WTC11 (cell line): Measurements from ENCODE around the gene LAMC1. TPM values are rescaled to one million over a fixed set of nuclear protein-coding genes. Genes with fewer than 3 reads are reported as not detected.
"Not testable (repeated sequence)": the region's sequence is repeated elsewhere in the genome, so short reads cannot be mapped to it uniquely, and the experiment has no call there.

Source experiments
- ATAC-seq: fragments of 200-7000 bp; cut with Tn5 transposase; 2 replicates; pipeline ENCODE4 v1.10.0; 2021; ENCODE audit warnings: mild to moderate bottlenecking, moderate library complexity
- CTCF ChIA-PET: fragments of 300-600 bp; sonication (Branson Sonifier 250); formaldehyde crosslinking; loops from one replicate; lab custom pipeline; 2021; ENCODE audit warnings: antibody characterized with exemption; lab: Charles Lee
- POLR2A ChIA-PET: fragments of 350-600 bp; sonication (Branson Sonifier 250); formaldehyde crosslinking; loops from one replicate; lab custom pipeline; 2021; ENCODE audit warnings: antibody characterized with exemption; lab: Charles Lee
- DNase-seq: peaks from one replicate; pipeline ENCODE4 v3.0.0; 2021; ENCODE audit warnings: low spot score
- H3K27ac Mint-ChIP-seq: 2 replicates; pipeline ENCODE4 v1.8.0; 2021; ENCODE audit warnings: mixed read lengths
- H3K27me3 Mint-ChIP-seq: 2 replicates; pipeline ENCODE4 v1.8.0; 2021; ENCODE audit warnings: low read depth, mild to moderate bottlenecking, moderate library complexity, mixed read lengths
- H3K36me3 Mint-ChIP-seq: 2 replicates; pipeline ENCODE4 v1.8.0; 2021; ENCODE audit warnings: mixed read lengths
- H3K4me1 Mint-ChIP-seq: 2 replicates; pipeline ENCODE4 v1.8.0; 2022; ENCODE audit warnings: mixed read lengths
- H3K4me3 Mint-ChIP-seq: 2 replicates; pipeline ENCODE4 v1.8.0; 2021; ENCODE audit warnings: mild to moderate bottlenecking, moderate library complexity, mixed read lengths
- H3K9me3 Mint-ChIP-seq: 2 replicates; pipeline ENCODE4 v1.8.0; 2021; ENCODE audit warnings: mixed read lengths
- ARID4B ChIP-seq: sonication (generic); formaldehyde crosslinking; IDR thresholded peaks from 2 replicates; pipeline ENCODE4 v1.8.0; 2023; ENCODE audit warnings: missing genetic modification reagents, mild to moderate bottlenecking, borderline replicate concordance
- CDX4 ChIP-seq: fragments of 250-450 bp; sonication (Bioruptor Pico); IDR thresholded peaks from 2 replicates; pipeline ENCODE4 v1.9.0; 2021; ENCODE audit warnings: moderate library complexity, mild to moderate bottlenecking, inconsistent platforms, borderline replicate concordance
- E2F5 ChIP-seq: sonication (generic); formaldehyde crosslinking; IDR thresholded peaks from 2 replicates; pipeline ENCODE4 v1.8.1; 2022; ENCODE audit warnings: mild to moderate bottlenecking, moderate library complexity, missing genetic modification reagents
- EMX1 ChIP-seq: fragments of 250-450 bp; sonication (Bioruptor Pico); IDR thresholded peaks from 2 replicates; pipeline ENCODE4 v1.8.0; 2021; ENCODE audit warnings: mild to moderate bottlenecking
- FOXJ3 ChIP-seq: sonication (generic); formaldehyde crosslinking; IDR thresholded peaks from 2 replicates; pipeline ENCODE4 v1.9.0; 2021; ENCODE audit warnings: missing genetic modification reagents, mild to moderate bottlenecking, borderline replicate concordance
- RELA ChIP-seq: sonication (generic); formaldehyde crosslinking; IDR thresholded peaks from 2 replicates; pipeline ENCODE4 v1.8.1; 2022; ENCODE audit warnings: missing genetic modification reagents, mild to moderate bottlenecking, borderline replicate concordance
- SMAD3 ChIP-seq: sonication (generic); formaldehyde crosslinking; IDR thresholded peaks from 2 replicates; pipeline ENCODE4 v1.8.0; 2022; ENCODE audit warnings: missing genetic modification reagents, mild to moderate bottlenecking, borderline replicate concordance
- USF2 ChIP-seq: sonication (generic); formaldehyde crosslinking; IDR thresholded peaks from 2 replicates; pipeline ENCODE4 v1.8.1; 2023; ENCODE audit warnings: mild to moderate bottlenecking, missing genetic modification reagents, moderate library complexity
- ZBTB43 ChIP-seq: sonication (generic); formaldehyde crosslinking; IDR thresholded peaks from 2 replicates; pipeline ENCODE4 v1.8.1; 2023; ENCODE audit warnings: mild to moderate bottlenecking, missing genetic modification reagents
- ZMAT4 ChIP-seq: fragments of 250-450 bp; sonication (Bioruptor Pico); IDR thresholded peaks from 2 replicates; pipeline ENCODE4 v1.9.0; 2021; ENCODE audit warnings: mild to moderate bottlenecking
- ZNF121 ChIP-seq: sonication (generic); formaldehyde crosslinking; IDR thresholded peaks from 2 replicates; pipeline ENCODE4 v1.8.0; 2023; ENCODE audit warnings: missing genetic modification reagents
- ZNF396 ChIP-seq: fragments of 250-450 bp; sonication (Bioruptor Pico); IDR thresholded peaks from 2 replicates; pipeline ENCODE4 v1.8.0; 2021; ENCODE audit warnings: mild to moderate bottlenecking, moderate library complexity, borderline replicate concordance
- ZNF532 ChIP-seq: fragments of 250-450 bp; sonication (Bioruptor Pico); IDR thresholded peaks from 2 replicates; pipeline ENCODE4 v1.9.0; 2021; ENCODE audit warnings: mild to moderate bottlenecking, borderline replicate concordance
- total RNA-seq: library from RNA; stranded (reverse); gene quantifications from 3 replicates; pipeline ENCODE4 v1.2.3, GENCODE V29; 2021

The LAMC1 gene
- total RNA-seq, 1 experiment from 2014 or later = 162 TPM

GRCh38 chr1:183149273-183149672, 126.1 kb downstream of the LAMC1 start:
- H3K4me3 Mint-ChIP-seq = no peak overlapping the region
- no peaks in the 10 kb centered on the region for H3K4me1 Mint-ChIP-seq
- no peaks in the 10 kb centered on the region for H3K36me3 Mint-ChIP-seq
- no peak overlapping the region for H3K27ac Mint-ChIP-seq
- ChIA-PET CTCF (interaction anchor here (1.1 to 1.2 kb wide), 2 partner anchors 85 to 187 kb away, joined by 4 read pairs; no protein-coding TSS in a partner anchor), POLR2A (no interaction called here)
- TF ChIP-seq ZNF532 (no peak), E2F5 (CRISPR knock-in tag) (no peak), SMAD3 (CRISPR knock-in tag) (no peak), CDX4 (CRISPR knock-in tag) (no peak), ZBTB43 (CRISPR knock-in tag) (no peak), FOXJ3 (CRISPR knock-in tag) (no peak), ARID4B (CRISPR knock-in tag) (no peak), USF2 (CRISPR knock-in tag) (no peak), ZMAT4 (CRISPR knock-in tag) (no peak), EMX1 (CRISPR knock-in tag) (no peak), ZNF396 (no peak), RELA (no peak), ZNF121 (no peak)
- ATAC-seq (no peak), DNase-seq (no peak)
- H3K9me3 Mint-ChIP-seq = no peaks in the 10 kb centered on the region
- H3K27me3 Mint-ChIP-seq = no peaks in the 10 kb centered on the region

GRCh38 chr1:183150032-183150431, 126.8 kb downstream of the LAMC1 start:
- ATAC-seq, POLR2A ChIA-PET, H3K27ac Mint-ChIP-seq: not testable (repeated sequence)

More at GRCh38 chr1:183150032-183150431, 126.8 kb downstream of the LAMC1 start:
- H3K4me3 Mint-ChIP-seq, DNase-seq, H3K36me3 Mint-ChIP-seq, H3K9me3 Mint-ChIP-seq, CTCF ChIA-PET, H3K27me3 Mint-ChIP-seq, H3K4me1 Mint-ChIP-seq: not testable (repeated sequence)
